HG03095 (cell line): ENCODE data around the gene VPS26A.
"Not testable (repeated sequence)": the region's sequence is repeated elsewhere in the genome, so short reads cannot be mapped to it uniquely, and the experiment has no call there.

ENCODE experiments used
- ATAC-seq: cut with Tn5 transposase; IDR thresholded peaks from one replicate; pipeline ENCODE4 v1.9.1; 2021; ENCODE audit warnings: moderate library complexity; ENCODE audit not compliant: unreplicated experiment

VPS26A gene

GRCh38 chr10:69102440-69102839, 21.5 kb upstream of the VPS26A start:
- no peak for ATAC-seq

- ATAC-seq = no peak
Measured at GRCh38 chr10:69103784-69104183, 20.2 kb upstream of the VPS26A start.

- no peak for ATAC-seq
Measured at GRCh38 chr10:69104994-69105790, 18.8 kb upstream of the VPS26A start.

- no peak for ATAC-seq
Measured at GRCh38 chr10:69107176-69107490, 16.8 kb upstream of the VPS26A start.

- no peak for ATAC-seq
Measured at GRCh38 chr10:69107699-69108098, 16.3 kb upstream of the VPS26A start.

- ATAC-seq = no peak
Measured at GRCh38 chr10:69119896-69120295, 4.1 kb upstream of the VPS26A start.

- peak; percentile 34 for ATAC-seq
Measured at GRCh38 chr10:69123306-69123746, 652 bp upstream of the VPS26A start.

GRCh38 chr10:69124563-69125268, 738 bp downstream of the VPS26A start:
- ATAC-seq = peak; percentile 21

GRCh38 chr10:69125554-69125953, 1.6 kb downstream of the VPS26A start:
- ATAC-seq = no peak

- no peak for ATAC-seq
Measured at GRCh38 chr10:69130251-69130650, 6.3 kb downstream of the VPS26A start.

GRCh38 chr10:69139961-69140360, 16.0 kb downstream of the VPS26A start:
- ATAC-seq = no peak

- ATAC-seq = no peak
Measured at GRCh38 chr10:69141304-69141703, 17.3 kb downstream of the VPS26A start.

- not testable (repeated sequence) for ATAC-seq
Measured at GRCh38 chr10:69142074-69142473, 18.1 kb downstream of the VPS26A start.

- no peak for ATAC-seq
Measured at GRCh38 chr10:69142983-69143382, 19.0 kb downstream of the VPS26A start.

GRCh38 chr10:69145329-69145728, 21.4 kb downstream of the VPS26A start:
- no peak for ATAC-seq

GRCh38 chr10:69145864-69146263, 21.9 kb downstream of the VPS26A start:
- ATAC-seq = no peak

GRCh38 chr10:69146759-69147158, 22.8 kb downstream of the VPS26A start:
- ATAC-seq = no peak

GRCh38 chr10:69151984-69152383, 28.0 kb downstream of the VPS26A start:
- no peak for ATAC-seq

GRCh38 chr10:69153227-69153626, 29.2 kb downstream of the VPS26A start:
- no peak for ATAC-seq

GRCh38 chr10:69160809-69161241, 36.8 kb downstream of the VPS26A start:
- no peak for ATAC-seq

- ATAC-seq = no peak
Measured at GRCh38 chr10:69168493-69168892, 44.5 kb downstream of the VPS26A start.

GRCh38 chr10:69172241-69172982, 48.4 kb downstream of the VPS26A start:
- no peak for ATAC-seq
